ENCODE measurements around the gene NPR3. TPM values are rescaled to one million over a fixed set of nuclear protein-coding genes. Genes with fewer than 3 reads are reported as not detected.
A peak's percentile ranks its signal among the peaks of the same experiment; 100 is the strongest.

NPR3 gene
- total RNA-seq, 4 donors from 2014 or later = 7.6 to 51.2 (median 20.6) TPM

GRCh38 chr5:32711362-32711680 lies 200 bp downstream of the NPR3 start:
- intact Hi-C loops (cut with DNase I; ENCODE audit: low total_unique reads) = no loop called here
- Histone ChIP-seq H3K27ac (no peak overlapping the region), H3K4me1 (peaks cover 0 to 13% of the 10 kb centered on the region in 2 donors), H3K4me3 (peak overlapping the region; percentile 39 to 57), H3K27me3 (no peaks in the 10 kb centered on the region), H3K36me3 (no peaks in the 10 kb centered on the region), H3K9me3 (no peaks in the 10 kb centered on the region)
- DNase-seq = no peak
- TF ChIP-seq CTCF (IDR thresholded peaks at IDR 0.05) = no peak
- no peak for TF ChIP-seq POLR2A (IDR thresholded peaks at IDR 0.05)

GRCh38 chr5:32711681-32712480 lies 760 bp downstream of the NPR3 start:
- intact Hi-C loops (cut with DNase I; ENCODE audit: low total_unique reads) = no loop called here
- Histone ChIP-seq H3K27ac (no peak overlapping the region), H3K4me1 (peaks cover 0 to 13% of the 10 kb centered on the region in 2 donors)

GRCh38 chr5:32712481-32713360 lies 1.6 kb downstream of the NPR3 start:
- no peaks in the 10 kb centered on the region for H3K9me3 ChIP-seq
- peaks cover 0 to 13% of the 10 kb centered on the region in 2 donors for H3K4me1 ChIP-seq
- TF ChIP-seq CTCF (IDR thresholded peaks at IDR 0.05) (no peak), POLR2A (IDR thresholded peaks at IDR 0.05) (no peak)
- intact Hi-C loops (cut with DNase I; ENCODE audit: low total_unique reads) = no loop called here
- no peak for DNase-seq
- no peaks in the 10 kb centered on the region for H3K36me3 ChIP-seq
- no peak overlapping the region for H3K27ac ChIP-seq
- no peaks in the 10 kb centered on the region for H3K27me3 ChIP-seq
- H3K4me3 ChIP-seq = peak overlapping the region; percentile 39 to 57

More at GRCh38 chr5:32711681-32712480, 760 bp downstream of the NPR3 start:
- TF ChIP-seq POLR2A (IDR thresholded peaks at IDR 0.05) (no peak), CTCF (IDR thresholded peaks at IDR 0.05) (no peak)
- H3K9me3 ChIP-seq = no peaks in the 10 kb centered on the region
- no peak for DNase-seq
- no peaks in the 10 kb centered on the region for H3K27me3 ChIP-seq
- H3K36me3 ChIP-seq = no peaks in the 10 kb centered on the region
- H3K4me3 ChIP-seq = peak overlapping the region; percentile 39 to 57

GRCh38 chr5:32713361-32713769 lies 2.2 kb downstream of the NPR3 start:
- Histone ChIP-seq H3K4me1 (peaks cover 0 to 13% of the 10 kb centered on the region in 2 donors), H3K27ac (no peak overlapping the region), H3K4me3 (peak overlapping the region; percentile 39 to 57), H3K27me3 (no peaks in the 10 kb centered on the region), H3K36me3 (no peaks in the 10 kb centered on the region), H3K9me3 (no peaks in the 10 kb centered on the region)
- intact Hi-C loops (cut with DNase I; ENCODE audit: low total_unique reads) = no loop called here
- no peak for DNase-seq
- TF ChIP-seq CTCF (IDR thresholded peaks at IDR 0.05) (no peak), POLR2A (IDR thresholded peaks at IDR 0.05) (no peak)
